ES-I3 (cell line): Measurements from ENCODE around the gene TRIM14.

Source experiments
- H3K36me3 ChIP-seq: 2 replicates; pipeline ENCODE4 v1.6.1; 2013; ENCODE audit warnings: mild to moderate bottlenecking, low read length, control low read depth, moderate library complexity; ENCODE audit not compliant: insufficient read depth
- H3K4me1 ChIP-seq: 2 replicates; pipeline ENCODE4 v1.6.1; 2013; ENCODE audit warnings: mild to moderate bottlenecking, control low read depth, low read length; ENCODE audit not compliant: insufficient read depth
- H3K9ac ChIP-seq: 2 replicates; pipeline ENCODE4 v1.6.1; 2013; ENCODE audit warnings: low read depth, mild to moderate bottlenecking, low read length, moderate library complexity
- H3K9me3 ChIP-seq: 2 replicates; pipeline ENCODE4 v1.6.1; 2013; ENCODE audit warnings: mild to moderate bottlenecking, low read length, moderate library complexity; ENCODE audit not compliant: control insufficient read depth, insufficient read depth

Gene TRIM14

GRCh38 chr9:98049288-98050072 lies 69.5 kb downstream of the TRIM14 start:
- H3K9ac ChIP-seq: no peak overlapping the region
- H3K36me3 ChIP-seq: no peaks in the 10 kb centered on the region
- H3K9me3 ChIP-seq: no peaks in the 10 kb centered on the region
- H3K4me1 ChIP-seq: no peaks in the 10 kb centered on the region

GRCh38 chr9:98047002-98047401 lies 72.0 kb downstream of the TRIM14 start:
- H3K9me3 ChIP-seq: no peaks in the 10 kb centered on the region
- no peaks in the 10 kb centered on the region for H3K36me3 ChIP-seq
- H3K4me1 ChIP-seq: no peaks in the 10 kb centered on the region
- no peak overlapping the region for H3K9ac ChIP-seq

- Histone ChIP-seq H3K9me3 (no peaks in the 10 kb centered on the region), H3K9ac (no peak overlapping the region), H3K36me3 (no peaks in the 10 kb centered on the region), H3K4me1 (no peaks in the 10 kb centered on the region)
These were observed 72.9 kb downstream of the TRIM14 start for GRCh38 chr9:98046180-98046543.

GRCh38 chr9:98045234-98046179 lies 73.5 kb downstream of the TRIM14 start:
- Histone ChIP-seq H3K36me3 (no peaks in the 10 kb centered on the region), H3K4me1 (no peaks in the 10 kb centered on the region), H3K9ac (no peak overlapping the region), H3K9me3 (no peaks in the 10 kb centered on the region)

GRCh38 chr9:98043915-98044314 lies 75.1 kb downstream of the TRIM14 start:
- Histone ChIP-seq H3K9me3 (no peaks in the 10 kb centered on the region), H3K9ac (no peak overlapping the region), H3K36me3 (no peaks in the 10 kb centered on the region), H3K4me1 (no peaks in the 10 kb centered on the region)

GRCh38 chr9:98040212-98040611 lies 78.8 kb downstream of the TRIM14 start:
- H3K4me1 ChIP-seq: no peaks in the 10 kb centered on the region
- H3K9ac ChIP-seq: no peak overlapping the region
- no peaks in the 10 kb centered on the region for H3K36me3 ChIP-seq
- H3K9me3 ChIP-seq: no peaks in the 10 kb centered on the region

- Histone ChIP-seq H3K9me3 (no peaks in the 10 kb centered on the region), H3K36me3 (no peaks in the 10 kb centered on the region), H3K4me1 (no peaks in the 10 kb centered on the region), H3K9ac (no peak overlapping the region)
These were observed 79.4 kb downstream of the TRIM14 start for GRCh38 chr9:98039607-98040017.

- no peak overlapping the region for H3K9ac ChIP-seq
- H3K36me3 ChIP-seq: no peaks in the 10 kb centered on the region
- no peaks in the 10 kb centered on the region for H3K9me3 ChIP-seq
- H3K4me1 ChIP-seq: no peaks in the 10 kb centered on the region
These were observed 80.1 kb downstream of the TRIM14 start for GRCh38 chr9:98038958-98039357.

GRCh38 chr9:98037357-98037756 lies 81.7 kb downstream of the TRIM14 start:
- Histone ChIP-seq H3K9me3 (no peaks in the 10 kb centered on the region), H3K36me3 (no peaks in the 10 kb centered on the region), H3K4me1 (no peaks in the 10 kb centered on the region), H3K9ac (no peak overlapping the region)

GRCh38 chr9:98034593-98035546 lies 84.2 kb downstream of the TRIM14 start:
- H3K9ac ChIP-seq: no peak overlapping the region; the same call in 1 of the 2 replicates
- no peaks in the 10 kb centered on the region for H3K4me1 ChIP-seq
- H3K9me3 ChIP-seq: no peaks in the 10 kb centered on the region
- no peaks in the 10 kb centered on the region for H3K36me3 ChIP-seq

GRCh38 chr9:98031935-98032334 lies 87.1 kb downstream of the TRIM14 start:
- Histone ChIP-seq H3K9me3 (no peaks in the 10 kb centered on the region), H3K36me3 (no peaks in the 10 kb centered on the region), H3K4me1 (no peaks in the 10 kb centered on the region), H3K9ac (no peak overlapping the region)

GRCh38 chr9:98031169-98031568 lies 87.9 kb downstream of the TRIM14 start:
- Histone ChIP-seq H3K9ac (no peak overlapping the region), H3K4me1 (0 out of 2 replicates have a peak, but pooled peaks cover 2% of the 10 kb centered on the region), H3K9me3 (no peaks in the 10 kb centered on the region), H3K36me3 (no peaks in the 10 kb centered on the region)

- Histone ChIP-seq H3K9ac (no peak overlapping the region), H3K4me1 (0 out of 2 replicates have a peak, but pooled peaks cover 5% of the 10 kb centered on the region)
These were observed 94.3 kb downstream of the TRIM14 start for GRCh38 chr9:98024702-98025101.

GRCh38 chr9:98022447-98022846 lies 96.6 kb downstream of the TRIM14 start:
- H3K36me3 ChIP-seq: no peaks in the 10 kb centered on the region; the same call in 1 of the 2 replicates
- no peaks in the 10 kb centered on the region for H3K9me3 ChIP-seq
- H3K4me1 ChIP-seq: 0 out of 2 replicates have a peak, but pooled peaks cover 5% of the 10 kb centered on the region
- no peak overlapping the region for H3K9ac ChIP-seq

More at GRCh38 chr9:98024702-98025101, 94.3 kb downstream of the TRIM14 start:
- Histone ChIP-seq H3K36me3 (no peaks in the 10 kb centered on the region; the same call in 1 of the 2 replicates), H3K9me3 (no peaks in the 10 kb centered on the region)
